Esophagus muscularis mucosa (tissue), 4 donors: Measurements from ENCODE around the gene CNNM2.

ENCODE experiments used
- CTCF ChIP-seq, 3 experiments: fragments of 200-600 bp in 2 of 3; fragments of 450-650 bp in 1 of 3; sonication (generic) in 2 of 3; IDR thresholded peaks; one replicate each; pipeline ENCODE4 v1.5.1; 2017 to 2019; ENCODE audit warnings: antibody characterized with exemption in 3 of 3, mild to moderate bottlenecking in 2 of 3, moderate library complexity in 1 of 3
- EP300 ChIP-seq: sonication (generic); formaldehyde crosslinking; IDR thresholded peaks from one replicate; pipeline ENCODE4 v1.6.1; 2017; ENCODE audit warnings: antibody characterized with exemption
- POLR2A ChIP-seq: fragments of 450-650 bp; IDR thresholded peaks from one replicate; pipeline ENCODE4 v1.6.1; 2017; ENCODE audit warnings: antibody characterized with exemption, moderate library complexity, mild to moderate bottlenecking, low read depth
- POLR2AphosphoS5 ChIP-seq, 2 donors: sonication (generic); formaldehyde crosslinking; IDR thresholded peaks; one replicate each; pipeline ENCODE4 v1.6.1; 2017; ENCODE audit warnings: antibody characterized with exemption in 2 of 2

GRCh38 chr10:102951316-102951715 lies 33.2 kb downstream of the CNNM2 start:
- TF ChIP-seq CTCF (IDR thresholded peaks at IDR 0.05) (no peak), POLR2A (no peak), EP300 (no peak), POLR2AphosphoS5 (IDR thresholded peaks at IDR 0.05) (no peak)
